HG03280 (cell line): ENCODE data around the gene BPGM.

ENCODE experiments used
- ATAC-seq: cut with Tn5 transposase; IDR thresholded peaks from one replicate; pipeline ENCODE4 v1.9.1; 2021; ENCODE audit warnings: mild to moderate bottlenecking, moderate library complexity; ENCODE audit not compliant: unreplicated experiment

The BPGM gene

GRCh38 chr7:134694767-134695166 lies 48.1 kb downstream of the BPGM start:
- no peak for ATAC-seq

GRCh38 chr7:134695321-134695860 lies 48.7 kb downstream of the BPGM start:
- ATAC-seq: no peak

- no peak for ATAC-seq
These were observed 49.6 kb downstream of the BPGM start for GRCh38 chr7:134696261-134696660.

- ATAC-seq: no peak
These were observed 50.7 kb downstream of the BPGM start for GRCh38 chr7:134697205-134697886.

GRCh38 chr7:134698481-134698880 lies 51.8 kb downstream of the BPGM start:
- ATAC-seq: no peak

GRCh38 chr7:134699021-134699818 lies 52.6 kb downstream of the BPGM start:
- ATAC-seq: no peak

GRCh38 chr7:134699899-134700298 lies 53.2 kb downstream of the BPGM start:
- ATAC-seq: no peak

- no peak for ATAC-seq
These were observed 54.6 kb downstream of the BPGM start for GRCh38 chr7:134701272-134701671.

GRCh38 chr7:134702366-134703240 lies 56.0 kb downstream of the BPGM start:
- ATAC-seq: no peak

- no peak for ATAC-seq
These were observed 56.6 kb downstream of the BPGM start for GRCh38 chr7:134703241-134703594.

GRCh38 chr7:134703782-134704181 lies 57.1 kb downstream of the BPGM start:
- ATAC-seq: no peak

- ATAC-seq: no peak
These were observed 58.2 kb downstream of the BPGM start for GRCh38 chr7:134704827-134705226.

- no peak for ATAC-seq
These were observed 59.1 kb downstream of the BPGM start for GRCh38 chr7:134705716-134706115.

GRCh38 chr7:134706468-134706867 lies 59.8 kb downstream of the BPGM start:
- no peak for ATAC-seq

GRCh38 chr7:134707663-134708378 lies 61.2 kb downstream of the BPGM start:
- no peak for ATAC-seq

- no peak for ATAC-seq
These were observed 62.0 kb downstream of the BPGM start for GRCh38 chr7:134708692-134709091.

GRCh38 chr7:134709197-134709596 lies 62.5 kb downstream of the BPGM start:
- ATAC-seq: no peak

GRCh38 chr7:134710511-134710853 lies 63.8 kb downstream of the BPGM start:
- no peak for ATAC-seq

- no peak for ATAC-seq
These were observed 64.4 kb downstream of the BPGM start for GRCh38 chr7:134710854-134711624.

GRCh38 chr7:134712196-134712595 lies 65.5 kb downstream of the BPGM start:
- no peak for ATAC-seq
